NCI-H2171 (cell line): Measurements from ENCODE around the gene PTBP3.
"Not testable (repeated sequence)": the region's sequence is repeated elsewhere in the genome, so short reads cannot be mapped to it uniquely, and the experiment has no call there.

Experiments
- DNase-seq: peaks from one replicate; lab custom pipeline; 2025; lab: John Stamatoyannopoulos, UW

Gene PTBP3

DNA sequence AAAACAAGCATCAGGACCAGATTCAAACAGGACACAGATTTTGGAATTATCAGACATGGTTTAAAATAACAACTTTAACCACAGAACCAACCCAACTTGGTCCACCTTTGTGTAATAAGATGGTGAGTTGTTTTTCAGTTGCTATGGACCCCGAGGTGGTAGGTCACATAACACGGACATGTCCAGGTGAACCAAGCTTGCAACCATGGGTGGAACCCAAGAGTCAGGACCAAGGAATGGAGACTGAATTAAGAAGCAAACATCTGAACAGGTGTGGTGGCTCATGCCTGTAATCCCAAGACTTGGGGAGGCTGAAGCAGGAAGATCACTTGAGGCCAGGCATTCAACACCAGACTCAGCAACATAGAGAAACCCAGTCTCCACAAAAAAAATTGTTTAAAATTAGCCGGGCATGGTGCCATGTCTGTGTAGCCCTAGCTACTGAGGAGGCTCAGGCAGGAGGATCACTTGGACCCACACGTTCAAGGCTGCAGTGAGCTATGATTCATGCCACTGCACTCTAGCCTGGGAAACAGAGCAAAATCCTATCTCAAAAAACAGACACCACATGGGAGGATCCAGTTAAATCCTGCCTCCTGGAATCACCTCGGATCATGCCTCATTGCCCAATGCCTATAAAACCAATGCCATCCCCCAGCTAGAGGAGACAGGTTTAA lies 10.6 kb downstream of the PTBP3 start:
- no peak for DNase-seq

- DNase-seq, result no peak
Measured at GRCh38 chr9:112316258-112316943, 17.0 kb downstream of the PTBP3 start.

DNA sequence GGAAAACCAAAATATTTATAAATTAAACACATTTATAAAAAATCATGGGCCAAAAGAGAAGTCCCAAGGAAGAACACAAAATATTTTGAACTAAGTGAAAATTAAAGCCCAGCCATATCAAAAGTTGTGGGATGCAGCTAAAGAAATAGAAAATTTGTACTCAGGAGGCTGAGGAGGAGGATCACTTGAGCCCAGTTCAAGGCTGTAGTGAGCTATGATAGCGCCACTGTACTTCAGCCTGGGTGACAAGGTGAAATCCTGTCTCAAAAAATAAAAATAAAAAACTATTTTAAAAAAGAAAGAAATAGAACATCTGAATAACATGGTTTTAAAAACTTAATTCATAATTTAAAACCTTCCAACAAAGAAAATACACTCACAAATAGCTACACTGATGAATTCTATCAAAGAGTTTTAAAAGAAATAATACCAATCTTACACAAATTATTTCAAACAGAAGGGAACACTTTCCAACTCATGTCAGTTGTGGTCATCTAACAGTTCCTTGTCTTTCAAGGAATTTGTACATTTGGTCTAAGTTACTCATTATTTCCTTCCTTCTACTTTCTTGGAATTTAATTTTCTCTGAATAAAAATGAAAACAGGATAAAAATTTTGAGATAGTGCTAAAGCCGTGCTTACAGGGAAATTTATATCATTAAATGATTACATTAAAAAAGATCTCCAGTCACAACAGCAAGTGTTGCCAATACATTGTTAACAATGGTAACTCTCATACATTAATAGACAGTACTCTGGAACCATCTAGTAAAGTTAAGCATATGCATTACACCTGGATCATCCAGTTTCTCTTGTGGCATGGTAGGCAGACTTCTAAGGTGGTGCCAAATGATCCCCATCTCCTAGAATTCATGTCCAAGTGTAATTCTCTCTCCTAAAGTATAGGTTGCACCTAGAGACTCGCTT lies 17.8 kb downstream of the PTBP3 start:
- DNase-seq, result no peak

DNA sequence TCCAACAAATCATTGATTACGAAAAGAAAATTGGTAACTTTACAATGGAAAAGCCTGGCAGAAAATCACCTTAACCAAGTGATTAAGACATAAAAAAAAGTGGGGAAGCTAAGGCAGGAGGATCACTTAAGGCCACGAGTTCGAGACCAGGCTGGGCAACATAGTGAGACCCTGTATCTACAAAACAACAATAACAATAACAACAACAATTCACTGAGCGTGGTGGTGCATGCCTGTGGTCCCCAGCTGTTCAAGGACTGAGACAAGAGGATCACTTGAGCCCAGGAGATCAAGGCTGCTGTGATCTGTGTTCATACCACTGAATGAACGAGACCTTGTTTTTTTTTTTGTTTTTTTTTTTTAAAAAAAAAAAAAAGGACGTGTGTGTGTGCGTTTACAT lies 21.3 kb downstream of the PTBP3 start:
- no peak for DNase-seq

GRCh38 chr9:112311497-112311896 lies 21.9 kb downstream of the PTBP3 start:
- no peak for DNase-seq

DNA sequence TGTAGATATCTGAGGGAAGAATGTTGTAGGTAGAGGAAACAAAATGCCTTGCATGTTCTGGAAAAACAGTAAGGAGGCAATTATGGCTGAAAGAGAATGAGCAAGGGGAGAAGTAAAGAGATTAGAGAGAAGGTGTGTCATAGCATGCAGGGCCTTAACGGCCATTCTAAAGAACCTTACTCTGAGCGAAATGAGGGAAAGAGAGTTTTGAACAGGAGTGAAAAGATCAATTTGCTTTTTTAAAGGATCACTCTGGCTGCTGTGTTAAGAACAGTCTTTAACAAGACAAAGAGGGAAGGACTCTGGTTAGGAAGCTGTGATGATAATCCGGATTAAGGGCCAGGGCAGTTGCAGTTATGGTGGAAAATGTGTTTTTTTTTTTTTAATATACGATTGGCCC lies 22.6 kb downstream of the PTBP3 start:
- no peak for DNase-seq

DNA sequence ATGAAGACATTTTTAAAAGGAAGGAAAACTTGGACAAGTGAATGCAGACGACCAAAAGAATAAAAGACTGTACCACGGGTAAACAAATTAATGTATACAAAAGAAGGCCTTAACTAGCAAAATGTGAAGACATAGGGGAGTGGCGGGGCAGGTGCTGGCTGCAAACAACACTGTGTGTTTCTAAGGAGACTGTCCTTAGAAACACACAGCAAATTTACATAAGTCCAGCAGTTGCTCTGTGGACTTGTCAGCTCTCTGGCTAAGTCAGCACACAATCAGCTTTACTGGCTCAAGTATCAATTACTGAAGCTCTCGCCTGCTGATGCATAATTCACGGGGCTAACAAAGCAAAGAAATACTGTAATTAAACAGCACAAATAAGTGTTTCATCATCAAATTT lies 24.8 kb downstream of the PTBP3 start:
- DNase-seq, result no peak

- DNase-seq, result no peak
Measured at GRCh38 chr9:112301420-112301819, 32.0 kb downstream of the PTBP3 start.

DNA sequence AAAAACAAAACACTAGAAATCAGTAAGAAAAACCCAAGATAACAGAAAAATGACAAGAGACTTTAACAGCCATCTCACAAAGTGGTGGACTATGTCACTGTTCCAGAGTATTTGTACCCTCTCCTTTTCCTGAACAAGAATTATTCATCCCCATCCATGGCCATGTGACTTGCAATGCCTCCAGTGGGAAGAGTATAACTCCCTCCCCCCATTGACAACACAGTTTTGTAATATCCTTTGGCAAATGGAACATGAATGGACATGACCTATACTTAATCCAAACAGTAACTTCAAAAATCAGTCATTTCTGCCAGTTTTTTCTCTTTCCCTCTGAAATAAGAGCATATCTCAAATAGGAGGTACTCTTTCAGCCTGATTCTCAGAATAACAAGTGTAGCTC lies 33.9 kb downstream of the PTBP3 start:
- DNase-seq, result no peak

GRCh38 chr9:112296929-112297328 lies 36.5 kb downstream of the PTBP3 start:
- no peak for DNase-seq

GRCh38 chr9:112295174-112295573 lies 38.2 kb downstream of the PTBP3 start:
- DNase-seq, result no peak

DNA sequence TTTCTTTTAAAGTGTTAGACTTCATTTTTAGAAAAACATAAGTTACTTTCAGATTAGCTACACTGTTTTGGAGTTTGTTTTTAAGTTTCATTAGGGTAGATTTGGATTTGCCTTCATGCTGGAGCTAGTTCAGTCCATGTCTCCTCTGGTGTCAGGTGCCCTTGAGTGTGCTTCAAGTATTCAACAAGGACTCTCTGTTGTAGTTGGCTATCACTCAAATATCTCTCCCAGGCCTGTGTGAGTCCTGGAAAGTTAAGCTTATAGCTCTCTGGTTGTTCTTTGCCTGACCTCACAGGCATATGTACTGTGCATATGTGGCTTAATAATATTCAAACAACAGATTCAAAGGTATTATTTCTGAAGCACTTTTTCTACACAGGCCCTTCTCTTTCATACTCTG lies 45.4 kb downstream of the PTBP3 start:
- DNase-seq, result no peak

- no peak for DNase-seq
Measured at GRCh38 chr9:112286926-112287325, 46.5 kb downstream of the PTBP3 start.

GRCh38 chr9:112285056-112285455 lies 48.4 kb downstream of the PTBP3 start:
- DNase-seq, result no peak

DNA sequence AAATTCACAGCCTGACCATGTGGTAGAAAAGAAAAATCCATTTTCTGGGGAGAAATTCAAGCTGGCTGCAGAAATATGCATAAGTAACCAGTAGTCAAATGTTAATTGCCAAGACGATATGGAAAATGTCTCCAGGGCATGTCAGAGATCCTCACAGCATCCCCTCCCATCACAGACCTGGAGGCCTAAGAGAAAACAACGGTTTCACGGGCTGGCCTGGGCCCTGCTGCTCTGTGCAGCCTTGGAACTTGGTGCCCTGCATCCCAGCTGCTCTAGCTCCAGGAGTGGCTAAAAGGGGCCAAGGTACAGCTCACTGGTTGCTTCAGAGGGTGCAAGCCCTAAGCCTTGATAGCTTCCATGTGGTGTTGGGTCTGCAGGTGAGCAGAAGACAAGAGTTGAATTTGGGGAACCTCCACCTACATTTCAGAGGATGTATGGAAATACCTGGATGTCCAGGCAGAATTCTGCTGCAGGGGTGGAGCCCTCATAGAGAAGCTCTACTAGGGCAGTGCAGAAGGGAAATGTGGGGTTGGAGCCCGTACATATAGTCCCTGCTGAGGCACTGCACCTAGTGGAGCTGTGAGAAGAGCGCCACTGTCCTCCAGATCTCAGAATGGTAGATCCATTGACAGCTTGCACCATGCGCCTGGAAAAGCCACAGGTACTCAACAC lies 49.7 kb downstream of the PTBP3 start:
- DNase-seq, result no peak

GRCh38 chr9:112282841-112283240 lies 50.6 kb downstream of the PTBP3 start:
- DNase-seq, result not testable (repeated sequence)

DNA sequence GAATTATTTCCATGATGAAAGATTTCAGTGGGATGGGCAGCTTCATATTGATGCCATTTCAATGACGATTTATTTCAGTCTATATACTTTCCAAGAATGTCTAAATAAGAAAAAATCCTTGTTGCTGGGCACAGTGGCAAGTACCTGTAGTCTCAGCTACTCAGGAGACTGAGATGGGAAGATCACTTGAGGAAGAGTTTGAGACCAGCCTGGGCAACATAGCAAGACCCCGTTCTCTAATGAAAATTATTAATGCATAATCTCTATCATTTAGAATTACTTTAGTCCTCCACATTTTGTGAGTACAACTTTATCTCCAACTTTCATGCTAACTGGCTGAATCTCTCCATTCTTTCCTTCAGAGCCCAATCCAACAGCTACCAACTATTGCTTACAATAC lies 52.5 kb downstream of the PTBP3 start:
- DNase-seq, result no peak

DNA sequence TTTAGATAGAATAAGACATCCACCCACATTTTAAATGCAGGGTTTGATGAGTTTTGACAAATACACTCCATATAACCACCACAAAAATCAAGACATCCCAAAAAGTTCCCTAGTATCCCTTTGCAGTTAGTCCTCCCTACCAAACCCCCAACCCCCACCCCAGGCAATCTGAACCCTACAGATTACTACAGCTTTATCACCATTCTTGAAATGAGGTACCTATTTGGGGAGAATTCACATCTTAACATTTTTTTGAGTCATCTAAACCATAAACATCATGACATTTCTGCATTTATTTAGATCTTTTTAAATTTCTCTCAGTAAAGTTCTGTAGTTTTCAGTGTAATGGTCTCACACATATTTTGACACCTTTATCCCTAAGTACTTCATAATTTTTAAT lies 53.9 kb downstream of the PTBP3 start:
- no peak for DNase-seq

DNA sequence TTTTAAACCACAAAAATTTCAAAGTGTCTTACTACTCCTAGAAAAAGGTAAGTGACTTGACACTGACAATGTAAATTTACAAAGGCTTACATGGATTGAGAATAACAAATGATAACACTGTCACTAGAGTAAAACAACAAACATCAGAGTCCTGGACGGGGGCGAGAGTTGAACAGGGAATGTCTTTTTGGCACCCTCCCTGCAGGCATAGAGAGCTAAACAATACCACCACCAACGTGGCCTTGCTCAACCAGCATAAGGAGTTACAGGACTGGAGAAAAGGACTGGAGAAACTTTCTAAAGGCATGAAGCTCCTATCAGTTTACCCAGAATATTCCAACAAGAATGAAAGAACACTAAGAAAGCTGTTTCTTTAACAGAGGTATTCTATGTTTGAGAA lies 55.3 kb downstream of the PTBP3 start:
- no peak for DNase-seq

GRCh38 chr9:112274600-112274999 lies 58.8 kb downstream of the PTBP3 start:
- DNase-seq, result no peak

DNA sequence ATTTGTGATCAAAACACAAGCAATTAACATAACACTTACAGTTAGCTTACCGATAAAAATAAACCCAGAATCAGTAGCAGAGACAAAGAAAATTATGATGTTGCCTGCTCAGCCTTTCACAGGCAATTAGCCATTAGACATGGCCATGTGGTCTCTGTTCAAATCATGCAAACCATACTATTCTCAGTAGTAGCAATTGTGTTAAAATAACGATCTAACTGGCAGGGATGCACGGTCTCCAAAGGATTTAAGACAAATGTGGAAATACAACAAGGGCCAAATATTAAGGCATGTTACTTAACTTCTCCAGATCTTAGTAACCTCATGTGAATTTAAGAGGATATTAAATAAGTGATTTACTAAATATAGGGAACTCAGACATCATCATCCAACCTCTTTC lies 59.5 kb downstream of the PTBP3 start:
- no peak for DNase-seq

GRCh38 chr9:112271466-112272098 lies 61.8 kb downstream of the PTBP3 start:
- DNase-seq, result no peak
